HEK293 (cell line): ENCODE results near the gene MXI1.

Source experiments
- EGR2 ChIP-seq: fragments of 450-650 bp; formaldehyde crosslinking; IDR thresholded peaks from 2 replicates; pipeline ENCODE4 v1.5.1; 2016; ENCODE audit warnings: low read depth, missing biosample characterization, missing genetic modification characterization
- FEZF1 ChIP-seq: fragments of 450-650 bp; formaldehyde crosslinking; IDR thresholded peaks from 2 replicates; pipeline ENCODE4 v1.5.1; 2016; ENCODE audit warnings: missing biosample characterization, missing genetic modification characterization
- KLF1 ChIP-seq: fragments of 450-650 bp; formaldehyde crosslinking; IDR thresholded peaks from 2 replicates; pipeline ENCODE4 v1.5.1; 2016; ENCODE audit warnings: missing biosample characterization, missing genetic modification characterization
- TCF7L2 ChIP-seq: IDR thresholded peaks from 2 replicates; pipeline ENCODE4 v1.6.1; 2011; ENCODE audit warnings: low read depth, mild to moderate bottlenecking, inconsistent platforms, low read length, moderate library complexity, borderline replicate concordance
- YY1 ChIP-seq: fragments of 450-650 bp; formaldehyde crosslinking; IDR thresholded peaks from 2 replicates; pipeline ENCODE4 v1.5.1; 2018; ENCODE audit warnings: missing biosample characterization, missing genetic modification characterization
- ZBTB20 ChIP-seq: fragments of 450-650 bp; formaldehyde crosslinking; IDR thresholded peaks from 2 replicates; pipeline ENCODE4 v1.5.1; 2016; ENCODE audit warnings: missing biosample characterization, missing genetic modification characterization
- ZBTB44 ChIP-seq: fragments of 450-650 bp; IDR thresholded peaks from 2 replicates; pipeline ENCODE4 v1.5.1; 2018; ENCODE audit warnings: missing biosample characterization, mild to moderate bottlenecking, missing genetic modification characterization
- ZEB2 ChIP-seq: fragments of 450-650 bp; formaldehyde crosslinking; IDR thresholded peaks from 2 replicates; pipeline ENCODE4 v1.5.1; 2016; ENCODE audit warnings: missing biosample characterization, missing genetic modification characterization
- ZIC2 ChIP-seq: fragments of 450-650 bp; formaldehyde crosslinking; IDR thresholded peaks from 2 replicates; pipeline ENCODE4 v1.5.1; 2016; ENCODE audit warnings: missing biosample characterization, missing genetic modification characterization
- ZNF146 ChIP-seq: fragments of 450-650 bp; formaldehyde crosslinking; IDR thresholded peaks from 2 replicates; pipeline ENCODE4 v1.5.1; 2016; ENCODE audit warnings: missing biosample characterization, missing genetic modification characterization
- ZNF157 ChIP-seq: fragments of 450-650 bp; formaldehyde crosslinking; IDR thresholded peaks from 2 replicates; pipeline ENCODE4 v1.5.1; 2016; ENCODE audit warnings: missing biosample characterization, missing genetic modification characterization
- ZNF184 ChIP-seq: fragments of 450-650 bp; IDR thresholded peaks from 2 replicates; pipeline ENCODE4 v1.5.1; 2018; ENCODE audit warnings: missing biosample characterization, mild to moderate bottlenecking, missing genetic modification characterization
- ZNF274 ChIP-seq, 2 experiments: fragments of 200-500 bp in 1 of 2; fragments of 450-650 bp in 1 of 2; sonication (Bioruptor generic) in 1 of 2; formaldehyde crosslinking in 1 of 2; IDR thresholded peaks; 2 replicates each; pipeline versions ENCODE4 v1.5.1 to v1.6.1; 2014 to 2016; ENCODE audit warnings: borderline replicate concordance in 1 of 2, inconsistent platforms in 1 of 2, low read length in 1 of 2, missing biosample characterization in 1 of 2, missing genetic modification characterization in 1 of 2
- ZNF354C ChIP-seq: fragments of 450-650 bp; formaldehyde crosslinking; IDR thresholded peaks from 2 replicates; pipeline ENCODE4 v1.5.1; 2016; ENCODE audit warnings: missing biosample characterization, missing genetic modification characterization, low read depth, borderline replicate concordance
- ZNF404 ChIP-seq: fragments of 450-650 bp; formaldehyde crosslinking; IDR thresholded peaks from 2 replicates; pipeline ENCODE4 v1.5.1; 2017; ENCODE audit warnings: missing biosample characterization, missing genetic modification characterization
- ZNF423 ChIP-seq: fragments of 450-650 bp; formaldehyde crosslinking; IDR thresholded peaks from 2 replicates; pipeline ENCODE4 v1.5.1; 2016; ENCODE audit warnings: missing biosample characterization, missing genetic modification characterization
- ZNF521 ChIP-seq: fragments of 450-650 bp; formaldehyde crosslinking; IDR thresholded peaks from 2 replicates; pipeline ENCODE4 v1.5.1; 2017; ENCODE audit warnings: missing biosample characterization, mild to moderate bottlenecking, missing genetic modification characterization
- ZNF530 ChIP-seq: fragments of 450-650 bp; formaldehyde crosslinking; IDR thresholded peaks from 2 replicates; pipeline ENCODE4 v1.5.1; 2016; ENCODE audit warnings: low read depth, missing biosample characterization, missing genetic modification characterization
- ZNF544 ChIP-seq: fragments of 450-650 bp; formaldehyde crosslinking; IDR thresholded peaks from 2 replicates; pipeline ENCODE4 v1.5.0; 2017; ENCODE audit warnings: missing biosample characterization, missing genetic modification characterization
- ZNF549 ChIP-seq: fragments of 450-650 bp; IDR thresholded peaks from 2 replicates; pipeline ENCODE4 v1.5.1; 2018; ENCODE audit warnings: missing biosample characterization, missing genetic modification characterization, mild to moderate bottlenecking, inconsistent platforms, moderate library complexity
- ZNF555 ChIP-seq: fragments of 450-650 bp; formaldehyde crosslinking; conservative IDR thresholded peaks from 2 replicates; pipeline ENCODE4 v1.5.1; 2017; ENCODE audit warnings: missing biosample characterization, mild to moderate bottlenecking, missing genetic modification characterization, inconsistent platforms
- ZNF560 ChIP-seq: fragments of 450-650 bp; formaldehyde crosslinking; IDR thresholded peaks from 2 replicates; pipeline ENCODE4 v1.5.1; 2017; ENCODE audit warnings: missing biosample characterization, missing genetic modification characterization, borderline replicate concordance
- ZNF585B ChIP-seq: fragments of 450-650 bp; formaldehyde crosslinking; IDR thresholded peaks from 2 replicates; pipeline ENCODE4 v1.5.1; 2016; ENCODE audit warnings: missing biosample characterization, missing genetic modification characterization
- ZNF610 ChIP-seq: fragments of 450-650 bp; formaldehyde crosslinking; IDR thresholded peaks from 2 replicates; pipeline ENCODE4 v1.5.1; 2016; ENCODE audit warnings: missing biosample characterization, missing genetic modification characterization, borderline replicate concordance
- ZNF76 ChIP-seq: fragments of 450-650 bp; formaldehyde crosslinking; IDR thresholded peaks from 2 replicates; pipeline ENCODE4; 2016; ENCODE audit warnings: low read depth, missing biosample characterization, missing genetic modification characterization, borderline replicate concordance
- ZNF792 ChIP-seq: fragments of 450-650 bp; formaldehyde crosslinking; IDR thresholded peaks from 2 replicates; pipeline ENCODE4 v1.5.1; 2016; ENCODE audit warnings: missing biosample characterization, missing genetic modification characterization
- ZNF843 ChIP-seq: fragments of 450-650 bp; formaldehyde crosslinking; IDR thresholded peaks from 2 replicates; pipeline ENCODE4 v1.5.1; 2016; ENCODE audit warnings: missing biosample characterization, missing genetic modification characterization
- ZSCAN30 ChIP-seq: fragments of 450-650 bp; IDR thresholded peaks from 2 replicates; pipeline ENCODE4 v1.5.1; 2018; ENCODE audit warnings: missing biosample characterization, mild to moderate bottlenecking, missing genetic modification characterization, moderate library complexity
- TF ChIP-seq, protein P1 (sequence below): fragments of 450-650 bp; formaldehyde crosslinking; IDR thresholded peaks from 2 replicates; pipeline ENCODE4 v1.5.1; 2016; ENCODE audit warnings: missing biosample characterization, missing genetic modification characterization, borderline replicate concordance
- TF ChIP-seq, protein P2 (sequence below): fragments of 450-650 bp; formaldehyde crosslinking; IDR thresholded peaks from 2 replicates; pipeline ENCODE4 v1.5.1; 2016; ENCODE audit warnings: missing biosample characterization, missing genetic modification characterization, borderline replicate concordance

MXI1 gene

GRCh38 chr10:110304780-110305421 is 97.5 kb downstream of the MXI1 start, which contains the start of gene SMNDC1 (continued):
- TF ChIP-seq, protein P1, sequence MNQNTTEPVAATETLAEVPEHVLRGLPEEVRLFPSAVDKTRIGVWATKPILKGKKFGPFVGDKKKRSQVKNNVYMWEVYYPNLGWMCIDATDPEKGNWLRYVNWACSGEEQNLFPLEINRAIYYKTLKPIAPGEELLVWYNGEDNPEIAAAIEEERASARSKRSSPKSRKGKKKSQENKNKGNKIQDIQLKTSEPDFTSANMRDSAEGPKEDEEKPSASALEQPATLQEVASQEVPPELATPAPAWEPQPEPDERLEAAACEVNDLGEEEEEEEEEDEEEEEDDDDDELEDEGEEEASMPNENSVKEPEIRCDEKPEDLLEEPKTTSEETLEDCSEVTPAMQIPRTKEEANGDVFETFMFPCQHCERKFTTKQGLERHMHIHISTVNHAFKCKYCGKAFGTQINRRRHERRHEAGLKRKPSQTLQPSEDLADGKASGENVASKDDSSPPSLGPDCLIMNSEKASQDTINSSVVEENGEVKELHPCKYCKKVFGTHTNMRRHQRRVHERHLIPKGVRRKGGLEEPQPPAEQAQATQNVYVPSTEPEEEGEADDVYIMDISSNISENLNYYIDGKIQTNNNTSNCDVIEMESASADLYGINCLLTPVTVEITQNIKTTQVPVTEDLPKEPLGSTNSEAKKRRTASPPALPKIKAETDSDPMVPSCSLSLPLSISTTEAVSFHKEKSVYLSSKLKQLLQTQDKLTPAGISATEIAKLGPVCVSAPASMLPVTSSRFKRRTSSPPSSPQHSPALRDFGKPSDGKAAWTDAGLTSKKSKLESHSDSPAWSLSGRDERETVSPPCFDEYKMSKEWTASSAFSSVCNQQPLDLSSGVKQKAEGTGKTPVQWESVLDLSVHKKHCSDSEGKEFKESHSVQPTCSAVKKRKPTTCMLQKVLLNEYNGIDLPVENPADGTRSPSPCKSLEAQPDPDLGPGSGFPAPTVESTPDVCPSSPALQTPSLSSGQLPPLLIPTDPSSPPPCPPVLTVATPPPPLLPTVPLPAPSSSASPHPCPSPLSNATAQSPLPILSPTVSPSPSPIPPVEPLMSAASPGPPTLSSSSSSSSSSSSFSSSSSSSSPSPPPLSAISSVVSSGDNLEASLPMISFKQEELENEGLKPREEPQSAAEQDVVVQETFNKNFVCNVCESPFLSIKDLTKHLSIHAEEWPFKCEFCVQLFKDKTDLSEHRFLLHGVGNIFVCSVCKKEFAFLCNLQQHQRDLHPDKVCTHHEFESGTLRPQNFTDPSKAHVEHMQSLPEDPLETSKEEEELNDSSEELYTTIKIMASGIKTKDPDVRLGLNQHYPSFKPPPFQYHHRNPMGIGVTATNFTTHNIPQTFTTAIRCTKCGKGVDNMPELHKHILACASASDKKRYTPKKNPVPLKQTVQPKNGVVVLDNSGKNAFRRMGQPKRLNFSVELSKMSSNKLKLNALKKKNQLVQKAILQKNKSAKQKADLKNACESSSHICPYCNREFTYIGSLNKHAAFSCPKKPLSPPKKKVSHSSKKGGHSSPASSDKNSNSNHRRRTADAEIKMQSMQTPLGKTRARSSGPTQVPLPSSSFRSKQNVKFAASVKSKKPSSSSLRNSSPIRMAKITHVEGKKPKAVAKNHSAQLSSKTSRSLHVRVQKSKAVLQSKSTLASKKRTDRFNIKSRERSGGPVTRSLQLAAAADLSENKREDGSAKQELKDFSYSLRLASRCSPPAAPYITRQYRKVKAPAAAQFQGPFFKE (tag by site-specific recombination), result no peak
- TF ChIP-seq ZBTB44 (tag by site-specific recombination), result no peak
- peak; percentile 25; the same call in 1 of the 2 replicates for TF ChIP-seq ZNF76
- TF ChIP-seq, protein P2, sequence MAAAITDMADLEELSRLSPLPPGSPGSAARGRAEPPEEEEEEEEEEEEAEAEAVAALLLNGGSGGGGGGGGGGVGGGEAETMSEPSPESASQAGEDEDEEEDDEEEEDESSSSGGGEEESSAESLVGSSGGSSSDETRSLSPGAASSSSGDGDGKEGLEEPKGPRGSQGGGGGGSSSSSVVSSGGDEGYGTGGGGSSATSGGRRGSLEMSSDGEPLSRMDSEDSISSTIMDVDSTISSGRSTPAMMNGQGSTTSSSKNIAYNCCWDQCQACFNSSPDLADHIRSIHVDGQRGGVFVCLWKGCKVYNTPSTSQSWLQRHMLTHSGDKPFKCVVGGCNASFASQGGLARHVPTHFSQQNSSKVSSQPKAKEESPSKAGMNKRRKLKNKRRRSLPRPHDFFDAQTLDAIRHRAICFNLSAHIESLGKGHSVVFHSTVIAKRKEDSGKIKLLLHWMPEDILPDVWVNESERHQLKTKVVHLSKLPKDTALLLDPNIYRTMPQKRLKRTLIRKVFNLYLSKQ (tag by site-specific recombination), result no peak
- TF ChIP-seq ZNF423 (tag by site-specific recombination), result no peak
- no peak for TF ChIP-seq ZBTB20 (tag by site-specific recombination)
- no peak for TF ChIP-seq ZNF354C
- no peak for TF ChIP-seq ZNF530
- no peak for TF ChIP-seq ZEB2 (tag by site-specific recombination)
- 0 out of 2 replicates have a peak, but pooled peaks have one; percentile 35 for TF ChIP-seq YY1 (tag by site-specific recombination)
- TF ChIP-seq ZNF274 (IDR thresholded peaks at IDR 0.05; ENCODE audit: low read length), result no peak
- no peak for TF ChIP-seq ZNF274 (tag by site-specific recombination; IDR thresholded peaks at IDR 0.05; ENCODE audit: borderline replicate concordance)
- no peak for TF ChIP-seq ZNF157
- no peak for TF ChIP-seq EGR2 (tag by site-specific recombination)
- TF ChIP-seq ZNF585B, result no peak
- TF ChIP-seq ZNF560 (tag by site-specific recombination), result no peak
- TF ChIP-seq ZIC2 (tag by site-specific recombination), result no peak
- TF ChIP-seq ZNF555 (tag by site-specific recombination), result no peak
- peak; percentile 23; the same call in 1 of the 2 replicates for TF ChIP-seq KLF1 (tag by site-specific recombination)
- TF ChIP-seq ZNF610, result no peak
- TF ChIP-seq FEZF1 (tag by site-specific recombination), result peak; percentile 36
- no peak for TF ChIP-seq ZSCAN30 (tag by site-specific recombination)
- no peak for TF ChIP-seq ZNF843 (tag by site-specific recombination)
- TF ChIP-seq ZNF544 (tag by site-specific recombination), result no peak
- TF ChIP-seq ZNF404 (tag by site-specific recombination), result no peak
- TF ChIP-seq ZNF521 (tag by site-specific recombination), result no peak
- TF ChIP-seq ZNF549 (tag by site-specific recombination), result no peak
- no peak for TF ChIP-seq ZNF792
- no peak for TF ChIP-seq TCF7L2
- TF ChIP-seq ZNF146, result no peak
- no peak for TF ChIP-seq ZNF184 (tag by site-specific recombination)
